HCT116 (cell line): ENCODE measurements around the gene ESF1. TPM values are rescaled to one million over a fixed set of nuclear protein-coding genes. Genes with fewer than 3 reads are reported as not detected.
A peak's percentile ranks its signal among the peaks of the same experiment; 100 is the strongest.

ENCODE experiments used
- ATAC-seq: fragments of 200-7000 bp; cut with Tn5 transposase; 2 replicates; pipeline ENCODE4 v1.9.1; 2020; ENCODE audit warnings: mild to moderate bottlenecking, moderate library complexity
- BruUV-seq: library from RNA; stranded (reverse); fragments of 400-500 nt; replicated peaks from 2 replicates; lab custom pipeline; 2021; lab: Mats Ljungman, UMichigan
- CTCF ChIA-PET: fragments of 300-600 bp; sonication (Branson Sonifier 250); formaldehyde crosslinking; loops from one replicate; lab custom pipeline; 2021; ENCODE audit warnings: antibody characterized with exemption; lab: Charles Lee
- POLR2A ChIA-PET: fragments of 300-600, 350-600 bp; sonication (Branson Sonifier 250); formaldehyde crosslinking; loops from one replicate; lab custom pipeline; 2021; ENCODE audit warnings: antibody characterized with exemption; lab: Charles Lee
- RAD21 ChIA-PET, 2 experiments: fragments of 300-600 bp; sonication (Branson Sonifier 250); formaldehyde crosslinking; loops; one replicate each; lab custom pipeline; 2023; ENCODE audit warnings: low total read pairs in 2 of 2; ENCODE audit not compliant: uncharacterized antibody in 2 of 2, unreplicated experiment in 2 of 2, low non-redundant PET in 1 of 2; lab: Charles Lee
- DNase-seq: peaks from one replicate; pipeline ENCODE4 v3.0.0-alpha.2; 2010; ENCODE audit warnings: low read depth, low spot score
- H2AFZ ChIP-seq: fragments of 200-600 bp; shearing (Covaris generic), sonication (generic); 2 replicates; pipeline ENCODE4 v1.6.1; 2017; ENCODE audit warnings: low read depth, mixed run types, mixed read lengths, antibody characterized with exemption, low read length; ENCODE audit not compliant: poor library complexity, severe bottlenecking
- H3K27ac ChIP-seq: 2 replicates; pipeline ENCODE4 v1.5.1; 2012; ENCODE audit warnings: low read depth, low read length
- H3K27me3 ChIP-seq: fragments of 200-600 bp; sonication (generic); 2 replicates; pipeline ENCODE4 v1.6.1; 2016; ENCODE audit warnings: mixed run types, low read length, mixed read lengths; ENCODE audit not compliant: insufficient read depth
- H3K36me3 ChIP-seq, 2 experiments: fragments of 200-500 bp in 1 of 2; fragments of 200-600 bp in 1 of 2; sonication (Bioruptor generic) in 1 of 2; sonication (generic) in 1 of 2; 2 replicates each; pipeline versions ENCODE4 v1.5.1 to v1.6.1; 2014 to 2016; ENCODE audit warnings: low read length in 2 of 2, inconsistent platforms in 1 of 2, mixed read lengths in 1 of 2, mixed run types in 1 of 2; ENCODE audit not compliant: insufficient read depth in 2 of 2, control insufficient read depth in 1 of 2
- H3K4me1 ChIP-seq, 2 experiments: fragments of 200-600 bp in 1 of 2; sonication (generic) in 1 of 2; 2 replicates each; pipeline versions ENCODE4 v1.5.1 to v1.6.1; 2012 to 2017; ENCODE audit warnings: low read length in 2 of 2, inconsistent platforms in 1 of 2, mild to moderate bottlenecking in 1 of 2, mixed read lengths in 1 of 2, mixed run types in 1 of 2, moderate library complexity in 1 of 2; ENCODE audit not compliant: insufficient read depth in 2 of 2, control insufficient read depth in 1 of 2
- H3K4me2 ChIP-seq: fragments of 200-600 bp; sonication (generic); 2 replicates; pipeline ENCODE4 v1.6.1; 2017; ENCODE audit warnings: mixed run types, low read length, mixed read lengths
- H3K4me3 ChIP-seq, 2 experiments: fragments of 200-600 bp in 1 of 2; sonication (generic) in 1 of 2; replicated peaks in 1 of 2; 2 replicates each; pipeline ENCODE4 v1.5.1; 2011 to 2016; ENCODE audit warnings: low read length in 2 of 2, control low read depth in 1 of 2, low read depth in 1 of 2, mild to moderate bottlenecking in 1 of 2, mixed read lengths in 1 of 2, mixed run types in 1 of 2
- H3K79me2 ChIP-seq: fragments of 200-600 bp; sonication (generic); 2 replicates; pipeline ENCODE4 v1.6.1; 2017; ENCODE audit warnings: mild to moderate bottlenecking, mixed run types, low read length, moderate library complexity, mixed read lengths; ENCODE audit not compliant: insufficient read depth
- H3K9ac ChIP-seq: fragments of 200-600 bp; sonication (generic); 2 replicates; pipeline ENCODE4 v1.6.1; 2016; ENCODE audit warnings: low read length, mixed read lengths
- H3K9me2 ChIP-seq: fragments of 200-600 bp; sonication (generic), shearing (Covaris generic); 2 replicates; pipeline ENCODE4 v1.6.1; 2017; ENCODE audit warnings: mixed run types, mild to moderate bottlenecking, moderate library complexity; ENCODE audit not compliant: insufficient read depth
- H3K9me3 ChIP-seq, 2 experiments: fragments of 200-500 bp in 1 of 2; fragments of 200-600 bp in 1 of 2; sonication (Bioruptor generic) in 1 of 2; sonication (generic) in 1 of 2; 2 replicates each; pipeline ENCODE4 v1.6.1; 2014 to 2017; ENCODE audit warnings: low read length in 2 of 2, mixed read lengths in 2 of 2, inconsistent platforms in 1 of 2, low read depth in 1 of 2, mild to moderate bottlenecking in 1 of 2, mixed run types in 1 of 2, moderate library complexity in 1 of 2; ENCODE audit not compliant: control insufficient read depth in 1 of 2, insufficient read depth in 1 of 2
- H4K20me1 ChIP-seq: fragments of 200-600 bp; sonication (generic), shearing (Covaris generic); 2 replicates; pipeline ENCODE4 v1.6.1; 2017; ENCODE audit warnings: mixed run types, mild to moderate bottlenecking, moderate library complexity; ENCODE audit not compliant: insufficient read depth
- ATF3 ChIP-seq: IDR thresholded peaks from 2 replicates; pipeline ENCODE4 v1.6.1; 2012
- CBX3 ChIP-seq: IDR thresholded peaks from 2 replicates; pipeline ENCODE4 v1.6.1; 2012; ENCODE audit warnings: low read depth
- CEBPB ChIP-seq: IDR thresholded peaks from 2 replicates; pipeline ENCODE4 v1.6.1; 2012; ENCODE audit warnings: low read depth
- ELF1 ChIP-seq: IDR thresholded peaks from 2 replicates; pipeline ENCODE4 v1.6.1; 2012; ENCODE audit warnings: low read depth, borderline replicate concordance
- EZH2 ChIP-seq: fragments of 200-600 bp; sonication (generic); IDR thresholded peaks from 2 replicates; pipeline ENCODE4 v1.6.1; 2017; ENCODE audit warnings: antibody characterized with exemption, mixed run types
- JUND ChIP-seq: IDR thresholded peaks from 2 replicates; pipeline ENCODE4 v1.6.1; 2012
- POLR2AphosphoS5 ChIP-seq: IDR thresholded peaks from 2 replicates; pipeline ENCODE4 v1.6.1; 2011; ENCODE audit warnings: mild to moderate bottlenecking, low read depth, low read length, moderate library complexity
- RAD21 ChIP-seq: IDR thresholded peaks from 2 replicates; pipeline ENCODE4 v1.6.1; 2012; ENCODE audit warnings: low read depth, mild to moderate bottlenecking
- REST ChIP-seq: IDR thresholded peaks from 2 replicates; pipeline ENCODE4 v1.6.1; 2012; ENCODE audit warnings: low read depth
- SIN3A ChIP-seq: IDR thresholded peaks from 2 replicates; pipeline ENCODE4 v1.6.1; 2012; ENCODE audit warnings: low read depth
- YY1 ChIP-seq: IDR thresholded peaks from 2 replicates; pipeline ENCODE4 v1.6.1; 2011; ENCODE audit warnings: low read length, low read depth, moderate library complexity, mild to moderate bottlenecking; ENCODE audit not compliant: insufficient replicate concordance; ENCODE audit errors: extremely low read depth
- ZFX ChIP-seq: fragments of 450-650 bp; IDR thresholded peaks from 2 replicates; pipeline ENCODE4 v1.6.1; 2017
- intact Hi-C: fragments of 100-400 bp; cut with micrococcal nuclease; formaldehyde crosslinking; loops from 2 replicates; pipeline ENCODE4 v1.10.0; 2022
- total RNA-seq: library from RNA; stranded (reverse); gene quantifications from one replicate; pipeline ENCODE4 v1.2.1, GENCODE V29; 2021; ENCODE audit not compliant: unreplicated experiment
- TF ChIP-seq, protein P1 (sequence below): IDR thresholded peaks from 2 replicates; pipeline ENCODE4 v1.6.1; 2011; ENCODE audit warnings: mild to moderate bottlenecking, low read length, moderate library complexity; ENCODE audit not compliant: insufficient replicate concordance; ENCODE audit errors: extremely low read depth

The ESF1 gene
- total RNA-seq, 1 experiment from 2014 or later: 25.4 TPM

DNA sequence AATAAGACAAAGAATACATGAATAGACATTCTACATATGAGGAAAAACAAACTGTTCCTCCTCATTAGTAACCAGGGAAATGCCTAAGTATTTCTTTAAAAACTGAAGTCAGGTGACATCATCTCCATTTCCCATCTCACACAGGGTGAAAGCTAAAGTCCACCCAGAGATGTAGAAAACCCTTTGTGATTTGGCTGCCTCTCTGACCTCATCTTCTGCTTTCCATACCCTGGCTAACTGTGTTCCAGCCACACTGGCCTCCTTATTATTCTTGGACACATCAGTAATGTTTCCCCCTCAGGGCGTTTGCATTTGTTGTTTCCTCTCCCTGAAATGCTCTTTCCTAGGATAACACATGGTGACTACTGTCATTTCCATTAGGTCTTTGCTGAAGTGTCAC is 40.4 kb downstream of the ESF1 start (continued):
- TF ChIP-seq REST (no peak), POLR2AphosphoS5 (no peak), SIN3A (no peak), ATF3 (no peak), ZFX (no peak)

DNA sequence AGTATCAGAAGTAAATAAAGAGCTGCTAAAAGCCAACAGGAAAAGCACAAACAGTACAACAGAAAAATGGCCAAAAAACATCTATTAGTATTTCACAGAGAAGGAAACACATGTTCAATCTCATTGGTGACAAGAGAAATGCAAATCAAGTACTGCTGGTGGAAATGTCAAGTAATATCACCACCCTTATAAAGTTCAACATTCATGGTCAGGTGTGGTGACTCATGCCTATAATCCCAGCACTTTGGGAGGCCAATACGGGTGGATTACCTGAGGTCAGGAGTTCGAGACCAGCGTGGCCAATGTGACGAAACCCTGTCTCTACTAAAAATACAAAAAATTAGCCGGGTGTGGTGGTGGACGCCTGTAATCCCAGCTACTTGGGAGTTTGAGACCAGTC is 42.8 kb downstream of the ESF1 start:
- ChIA-PET CTCF (interaction anchor here (1.3 kb wide), 1 partner anchor 30 kb away, joined by 3 read pairs; no protein-coding TSS in a partner anchor), RAD21 (no interaction called here), POLR2A (no interaction called here)
- H3K4me1 ChIP-seq: peaks cover 2 to 16% of the 10 kb centered on the region in 2 experiments; a peak in 2 of 4 replicates
- peak; percentile 3 for DNase-seq
- no peak overlapping the region for H3K9ac ChIP-seq
- H2AFZ ChIP-seq: no peak overlapping the region
- H3K9me3 ChIP-seq: no peaks in the 10 kb centered on the region
- no peak for ATAC-seq
- H3K4me2 ChIP-seq: 0 out of 2 replicates have a peak overlapping the region, but pooled peaks have one; percentile 6
- peaks cover 0 to 7% of the 10 kb centered on the region in 2 experiments; a peak in 1 of 4 replicates for H3K36me3 ChIP-seq
- intact Hi-C loops: no loop called here
- H3K4me3 ChIP-seq: no peak overlapping the region
- no peaks in the 10 kb centered on the region for H4K20me1 ChIP-seq
- no peak overlapping the region for H3K27ac ChIP-seq
- no TSS peak for BruUV-seq
- H3K9me2 ChIP-seq: no peaks in the 10 kb centered on the region
- H3K27me3 ChIP-seq: no peaks in the 10 kb centered on the region
- H3K79me2 ChIP-seq: peaks cover 55% of the 10 kb centered on the region
- TF ChIP-seq RAD21: no peak
- no peak for TF ChIP-seq JUND
- no peak for TF ChIP-seq ELF1
- no peak for TF ChIP-seq YY1
- no peak for TF ChIP-seq REST
- TF ChIP-seq, protein P1, sequence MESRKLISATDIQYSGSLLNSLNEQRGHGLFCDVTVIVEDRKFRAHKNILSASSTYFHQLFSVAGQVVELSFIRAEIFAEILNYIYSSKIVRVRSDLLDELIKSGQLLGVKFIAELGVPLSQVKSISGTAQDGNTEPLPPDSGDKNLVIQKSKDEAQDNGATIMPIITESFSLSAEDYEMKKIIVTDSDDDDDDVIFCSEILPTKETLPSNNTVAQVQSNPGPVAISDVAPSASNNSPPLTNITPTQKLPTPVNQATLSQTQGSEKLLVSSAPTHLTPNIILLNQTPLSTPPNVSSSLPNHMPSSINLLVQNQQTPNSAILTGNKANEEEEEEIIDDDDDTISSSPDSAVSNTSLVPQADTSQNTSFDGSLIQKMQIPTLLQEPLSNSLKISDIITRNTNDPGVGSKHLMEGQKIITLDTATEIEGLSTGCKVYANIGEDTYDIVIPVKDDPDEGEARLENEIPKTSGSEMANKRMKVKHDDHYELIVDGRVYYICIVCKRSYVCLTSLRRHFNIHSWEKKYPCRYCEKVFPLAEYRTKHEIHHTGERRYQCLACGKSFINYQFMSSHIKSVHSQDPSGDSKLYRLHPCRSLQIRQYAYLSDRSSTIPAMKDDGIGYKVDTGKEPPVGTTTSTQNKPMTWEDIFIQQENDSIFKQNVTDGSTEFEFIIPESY: no peak
- no peak for TF ChIP-seq SIN3A
- no peak for TF ChIP-seq EZH2
- TF ChIP-seq CEBPB: no peak
- TF ChIP-seq CBX3: no peak
- TF ChIP-seq ZFX: no peak
